Osteoblast (primary cell): ENCODE measurements around the gene LRP1B. TPM values are rescaled to one million over a fixed set of nuclear protein-coding genes. Genes with fewer than 3 reads are reported as not detected.

Source experiments
- DNase-seq: peaks from one replicate; pipeline ENCODE4 v3.0.0; 2011; ENCODE audit warnings: low spot score, mixed read lengths; ENCODE audit not compliant: insufficient read length; ENCODE audit errors: missing footprints
- H2AFZ ChIP-seq: 2 replicates; pipeline ENCODE4 v1.6.0; 2011; ENCODE audit warnings: mild to moderate bottlenecking, low read length
- H3K27ac ChIP-seq: 2 replicates; pipeline ENCODE4 v1.5.1; 2011; ENCODE audit warnings: mild to moderate bottlenecking, low read depth, low read length, moderate library complexity
- H3K27me3 ChIP-seq: 2 replicates; pipeline ENCODE4 v1.6.0; 2012; ENCODE audit warnings: mild to moderate bottlenecking, control low read depth, inconsistent platforms, low read length, moderate library complexity; ENCODE audit not compliant: insufficient read depth
- H3K36me3 ChIP-seq: 2 replicates; pipeline ENCODE4 v1.5.1; 2011; ENCODE audit warnings: mild to moderate bottlenecking, low read length, control low read depth, moderate library complexity; ENCODE audit not compliant: insufficient read depth
- H3K4me1 ChIP-seq: 2 replicates; pipeline ENCODE4 v1.5.1; 2011; ENCODE audit warnings: mild to moderate bottlenecking, low read length, control low read depth, moderate library complexity; ENCODE audit not compliant: insufficient read depth
- H3K4me2 ChIP-seq: 2 replicates; pipeline ENCODE4 v1.6.0; 2011; ENCODE audit warnings: mild to moderate bottlenecking, low read length; ENCODE audit not compliant: insufficient read depth
- H3K4me3 ChIP-seq: fragments of 200-600 bp; sonication (generic); 3 replicates; pipeline ENCODE4 v1.5.1; 2012; ENCODE audit warnings: mild to moderate bottlenecking, low read length, inconsistent platforms; ENCODE audit not compliant: insufficient read depth
- H3K79me2 ChIP-seq: 2 replicates; pipeline ENCODE4 v1.6.0; 2012; ENCODE audit warnings: mild to moderate bottlenecking, low read length, control low read depth, inconsistent platforms; ENCODE audit not compliant: insufficient read depth
- H3K9me3 ChIP-seq: 2 replicates; pipeline ENCODE4 v1.5.1; 2011; ENCODE audit warnings: low read depth, low read length, control low read depth
- H4K20me1 ChIP-seq: 2 replicates; pipeline ENCODE4 v1.6.0; 2012; ENCODE audit warnings: mild to moderate bottlenecking, low read length, control low read depth; ENCODE audit not compliant: insufficient read depth
- CTCF ChIP-seq: IDR thresholded peaks from 2 replicates; pipeline ENCODE4 v1.5.1; 2011; ENCODE audit warnings: mild to moderate bottlenecking, low read depth, low read length, moderate library complexity; ENCODE audit errors: extremely low read depth
- total RNA-seq: library from RNA; depleted of rRNA; stranded (reverse); fragments of >200 nt; gene quantifications from 2 replicates; pipeline ENCODE4 v1.2.3, GENCODE V29; 2012

The LRP1B gene
- total RNA-seq, 1 donor = not detected

- H3K4me2 ChIP-seq = no peak overlapping the region
- no peak overlapping the region for H2AFZ ChIP-seq
Measured at GRCh38 chr2:140892436-140892835, 1238.4 kb downstream of the LRP1B start.

GRCh38 chr2:140891614-140892212 lies 1239.1 kb downstream of the LRP1B start:
- Histone ChIP-seq H3K4me3 (no peak overlapping the region), H3K9me3 (no peaks in the 10 kb centered on the region), H3K79me2 (no peaks in the 10 kb centered on the region), H3K27ac (no peak overlapping the region), H2AFZ (no peak overlapping the region), H3K36me3 (no peaks in the 10 kb centered on the region), H4K20me1 (no peaks in the 10 kb centered on the region), H3K4me2 (no peak overlapping the region), H3K27me3 (no peaks in the 10 kb centered on the region), H3K4me1 (no peaks in the 10 kb centered on the region)
- no peak for TF ChIP-seq CTCF
- no peak for DNase-seq

More at GRCh38 chr2:140892436-140892835, 1238.4 kb downstream of the LRP1B start:
- H3K9me3 ChIP-seq = no peaks in the 10 kb centered on the region
- H3K4me3 ChIP-seq = no peak overlapping the region
- H3K4me1 ChIP-seq = no peaks in the 10 kb centered on the region
- H3K36me3 ChIP-seq = no peaks in the 10 kb centered on the region
- no peak for DNase-seq
- no peak overlapping the region for H3K27ac ChIP-seq
- no peaks in the 10 kb centered on the region for H3K79me2 ChIP-seq
- no peaks in the 10 kb centered on the region for H4K20me1 ChIP-seq
- H3K27me3 ChIP-seq = no peaks in the 10 kb centered on the region
- TF ChIP-seq CTCF = no peak

GRCh38 chr2:140882671-140883620 lies 1247.9 kb downstream of the LRP1B start:
- Histone ChIP-seq H3K27me3 (no peaks in the 10 kb centered on the region), H3K4me3 (no peak overlapping the region), H3K27ac (no peak overlapping the region), H3K4me2 (no peak overlapping the region), H2AFZ (no peak overlapping the region), H3K79me2 (no peaks in the 10 kb centered on the region), H3K9me3 (no peaks in the 10 kb centered on the region), H3K36me3 (no peaks in the 10 kb centered on the region), H4K20me1 (no peaks in the 10 kb centered on the region), H3K4me1 (no peaks in the 10 kb centered on the region)
- DNase-seq = no peak
- no peak for TF ChIP-seq CTCF

GRCh38 chr2:140880573-140880972 lies 1250.2 kb downstream of the LRP1B start:
- Histone ChIP-seq H3K4me3 (no peak overlapping the region), H3K36me3 (no peaks in the 10 kb centered on the region), H3K27ac (no peak overlapping the region), H3K27me3 (no peaks in the 10 kb centered on the region), H3K4me1 (no peaks in the 10 kb centered on the region), H3K4me2 (no peak overlapping the region), H3K79me2 (no peaks in the 10 kb centered on the region), H4K20me1 (no peaks in the 10 kb centered on the region), H3K9me3 (no peaks in the 10 kb centered on the region), H2AFZ (no peak overlapping the region)
- DNase-seq = no peak
- no peak for TF ChIP-seq CTCF
